GM21360 (cell line): ENCODE results near the gene FAM124A.

ENCODE experiments used
- ATAC-seq: cut with Tn5 transposase; IDR thresholded peaks from one replicate; pipeline ENCODE4 v1.9.1; 2021; ENCODE audit warnings: mild to moderate bottlenecking, moderate library complexity; ENCODE audit not compliant: unreplicated experiment

FAM124A gene

DNA sequence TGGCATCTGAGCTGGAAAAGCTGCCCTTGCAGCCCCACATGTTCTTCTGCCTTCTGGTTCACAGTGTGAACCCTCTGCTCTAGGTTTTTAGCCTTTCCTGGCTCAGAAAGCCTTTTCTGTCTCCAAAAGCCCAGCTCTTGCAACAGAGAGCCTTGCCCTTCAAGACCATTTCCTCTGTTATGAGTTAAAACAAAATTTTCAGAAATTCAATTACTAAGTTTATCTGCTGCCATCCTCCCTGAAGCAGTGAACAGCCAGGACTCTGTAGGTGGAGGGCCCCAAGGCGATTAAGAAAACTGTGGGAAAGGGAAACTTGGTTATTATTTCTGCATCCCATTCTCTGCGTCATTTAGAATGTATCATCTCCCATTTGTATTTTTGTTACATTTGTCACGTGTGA is 18.8 kb downstream of the FAM124A start:
- ATAC-seq = no peak

DNA sequence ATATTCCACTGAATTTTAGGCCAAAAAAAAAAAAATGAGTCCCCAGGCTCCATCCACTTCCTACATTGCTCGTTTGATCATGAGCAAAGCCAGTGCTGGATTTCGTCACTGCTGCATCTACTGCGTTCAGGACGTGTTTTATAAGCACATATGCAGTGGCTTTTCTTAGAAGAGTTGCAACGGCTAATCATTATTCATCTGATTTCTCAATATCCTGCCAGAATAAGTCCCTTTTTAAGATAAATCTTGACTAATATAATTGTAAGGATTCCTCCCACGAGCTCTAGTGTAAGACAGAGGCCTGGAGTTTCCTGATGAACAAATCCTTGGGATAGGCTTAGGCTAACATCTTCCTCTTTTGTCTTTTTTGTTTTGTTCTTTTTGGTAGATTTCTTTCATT is 19.5 kb downstream of the FAM124A start:
- ATAC-seq = no peak

DNA sequence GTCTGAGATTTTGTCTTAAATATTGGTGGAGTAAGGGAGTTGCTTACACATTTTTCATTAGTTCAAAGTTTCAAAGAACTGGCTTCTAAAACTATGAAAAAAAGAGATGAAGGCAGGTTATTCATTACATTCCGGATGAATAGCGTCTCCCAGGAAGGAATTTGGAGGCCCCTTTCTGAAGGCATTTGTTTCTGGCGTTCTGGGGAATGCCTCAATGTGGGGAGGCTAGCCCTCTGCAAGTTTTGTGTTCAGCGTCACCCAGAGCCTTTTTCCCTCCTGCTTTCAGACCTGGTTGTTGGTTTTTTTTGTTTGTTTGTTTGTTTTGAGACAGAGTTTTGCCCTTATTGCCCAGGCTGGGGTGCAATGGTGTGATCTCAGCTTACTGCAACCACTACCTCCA is 21.0 kb downstream of the FAM124A start:
- ATAC-seq = no peak

- ATAC-seq = no peak
These were observed 21.6 kb downstream of the FAM124A start for GRCh38 chr13:51243832-51244231.

GRCh38 chr13:51244637-51245405 is 22.6 kb downstream of the FAM124A start:
- no peak for ATAC-seq

DNA sequence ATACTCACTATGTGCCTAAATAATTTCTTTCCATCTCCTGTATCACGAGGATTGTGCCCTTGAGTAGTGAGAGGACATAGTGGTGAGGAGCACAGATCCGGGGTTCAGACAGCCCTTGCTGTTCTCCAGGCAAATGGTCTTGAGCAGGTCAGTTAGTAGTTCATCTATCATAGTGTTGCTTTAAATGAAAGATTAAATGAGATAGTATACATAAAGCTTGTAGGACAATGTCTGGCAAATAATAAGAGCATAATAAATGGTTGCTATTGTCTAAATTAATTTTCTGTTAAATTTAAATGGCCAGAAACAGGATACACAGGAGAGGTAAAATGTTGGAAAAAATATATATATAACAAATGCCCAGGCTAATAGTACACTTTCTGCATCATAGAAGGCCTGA is 23.4 kb downstream of the FAM124A start:
- no peak for ATAC-seq

DNA sequence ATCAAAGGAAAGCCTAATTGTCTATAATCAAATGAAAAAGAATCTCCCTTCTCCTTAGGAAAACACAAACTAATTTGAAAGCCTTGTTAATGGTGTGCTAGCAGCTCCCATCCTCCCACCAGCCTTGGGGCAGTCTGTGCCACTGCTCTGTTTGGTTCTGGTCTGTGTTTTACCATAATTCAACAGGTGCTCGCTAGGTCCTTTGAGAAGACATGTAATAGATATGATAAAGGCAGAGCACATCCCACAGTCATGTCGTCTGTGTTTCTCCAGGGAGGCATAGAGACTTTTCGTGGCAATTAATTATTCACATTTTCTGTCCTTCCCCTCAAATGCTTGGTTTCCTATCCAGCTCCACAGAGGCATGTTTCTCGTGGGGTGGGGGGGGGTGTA is 23.8 kb downstream of the FAM124A start:
- no peak for ATAC-seq

- ATAC-seq = no peak
These were observed 24.4 kb downstream of the FAM124A start for GRCh38 chr13:51246418-51247277.

- ATAC-seq = no peak
These were observed 27.1 kb downstream of the FAM124A start for GRCh38 chr13:51249255-51249654.

DNA sequence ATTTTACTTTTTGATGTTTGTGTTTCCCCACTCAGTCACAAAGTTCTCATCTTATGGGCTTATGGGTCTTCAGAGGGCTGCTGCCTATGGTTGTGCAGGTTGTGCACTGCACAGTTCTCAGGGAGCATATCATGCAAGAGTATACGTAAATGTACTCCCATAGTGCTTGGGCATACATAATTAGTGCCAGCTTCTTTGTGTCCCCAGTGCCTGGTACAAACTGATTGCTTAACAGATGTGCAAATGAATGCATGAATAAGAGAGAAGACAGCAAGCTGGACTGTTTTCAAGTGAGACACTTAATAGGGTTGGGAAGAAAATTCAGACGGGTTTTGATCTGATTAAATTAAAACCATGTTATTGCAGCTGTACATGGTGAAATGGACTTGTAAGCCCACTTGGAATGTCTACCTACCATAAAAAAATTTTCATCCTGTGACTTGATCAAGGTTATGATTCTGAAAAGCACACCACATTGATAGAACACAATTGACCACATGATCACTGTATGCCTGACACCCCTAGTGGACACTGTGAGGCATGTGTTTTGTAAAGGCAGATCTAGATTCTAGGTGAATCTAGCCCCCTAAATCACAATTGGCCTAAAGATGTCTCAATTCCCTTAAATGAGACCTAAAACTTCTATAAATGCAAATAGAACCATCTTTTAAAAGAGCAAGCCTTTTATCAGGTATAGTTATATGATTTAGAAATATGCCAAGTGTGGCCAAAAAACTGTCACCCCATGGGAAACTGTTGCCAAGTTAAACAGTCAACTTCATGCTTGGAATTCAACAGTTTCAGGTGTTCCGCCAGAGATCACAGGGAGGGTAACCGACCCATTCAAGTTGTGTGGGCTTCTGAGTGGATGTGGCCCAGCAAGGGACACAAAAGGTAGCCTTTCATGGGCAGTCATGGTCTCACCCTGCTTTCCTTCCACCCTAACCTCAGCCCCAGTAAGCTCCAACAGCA is 27.9 kb downstream of the FAM124A start:
- ATAC-seq = no peak

DNA sequence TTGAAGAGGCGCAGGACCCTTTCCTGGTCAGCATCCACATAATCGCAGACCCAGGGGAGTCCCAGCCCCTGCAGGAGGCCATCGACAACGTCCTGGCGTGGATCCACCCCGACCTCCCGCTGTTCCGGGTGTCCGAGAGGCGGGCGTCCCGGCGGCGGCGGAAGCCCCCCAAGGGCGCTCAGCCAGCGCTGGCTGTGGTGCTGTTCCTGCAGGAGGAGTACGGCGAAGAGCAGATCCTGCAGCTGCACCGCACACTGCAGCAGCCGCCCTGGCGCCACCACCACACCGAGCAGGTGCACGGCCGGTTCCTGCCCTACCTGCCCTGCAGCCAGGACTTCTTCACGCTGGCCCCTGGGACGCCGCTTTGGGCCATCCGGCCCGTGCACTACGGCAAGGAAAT is 29.3 kb downstream of the FAM124A start:
- no peak for ATAC-seq

GRCh38 chr13:51252954-51253532 is 30.8 kb downstream of the FAM124A start:
- no peak for ATAC-seq

DNA sequence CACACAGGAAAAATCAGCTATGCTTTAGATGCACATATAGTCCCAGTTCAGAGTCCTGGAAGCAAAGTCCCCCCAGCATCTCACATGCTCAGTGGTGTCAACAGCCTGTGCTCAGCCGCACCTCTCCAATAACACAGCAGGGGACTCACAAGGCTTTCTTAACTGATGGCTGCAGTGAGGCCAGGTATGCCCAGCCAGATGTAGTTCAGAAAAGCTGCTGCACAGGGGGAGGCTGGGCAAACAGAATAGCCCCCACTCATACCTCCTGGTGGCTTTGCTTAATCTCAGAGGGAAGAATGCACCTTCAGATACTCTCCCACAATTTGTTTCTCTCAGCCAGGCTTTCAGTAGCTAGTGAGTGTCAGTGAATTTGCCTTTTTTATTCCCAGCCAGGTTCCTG is 33.4 kb downstream of the FAM124A start:
- ATAC-seq = no peak

DNA sequence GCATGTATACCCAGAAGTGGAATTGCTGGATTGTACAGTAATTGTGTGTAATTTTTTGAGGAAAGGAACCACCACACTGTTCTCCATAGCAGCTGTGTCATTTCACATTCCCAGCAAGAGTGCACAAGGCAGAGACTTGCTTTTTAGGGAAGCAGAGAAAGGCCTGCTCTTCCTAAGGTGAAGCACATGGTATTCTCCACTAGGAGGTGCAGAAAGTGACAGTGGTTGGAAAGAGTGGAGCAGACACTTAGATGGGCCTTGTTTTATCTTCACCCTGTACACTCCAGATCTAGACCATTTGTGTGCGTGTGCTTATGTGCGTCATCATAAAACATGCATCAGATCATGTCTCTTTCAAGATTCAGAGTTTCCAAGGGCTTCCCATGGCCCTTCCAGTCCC is 35.0 kb downstream of the FAM124A start:
- ATAC-seq = no peak

- no peak for ATAC-seq
These were observed 36.7 kb downstream of the FAM124A start for GRCh38 chr13:51258612-51259548.

GRCh38 chr13:51260154-51260553 is 38.0 kb downstream of the FAM124A start:
- no peak for ATAC-seq

- ATAC-seq = no peak
These were observed 39.5 kb downstream of the FAM124A start for GRCh38 chr13:51261610-51262249.

DNA sequence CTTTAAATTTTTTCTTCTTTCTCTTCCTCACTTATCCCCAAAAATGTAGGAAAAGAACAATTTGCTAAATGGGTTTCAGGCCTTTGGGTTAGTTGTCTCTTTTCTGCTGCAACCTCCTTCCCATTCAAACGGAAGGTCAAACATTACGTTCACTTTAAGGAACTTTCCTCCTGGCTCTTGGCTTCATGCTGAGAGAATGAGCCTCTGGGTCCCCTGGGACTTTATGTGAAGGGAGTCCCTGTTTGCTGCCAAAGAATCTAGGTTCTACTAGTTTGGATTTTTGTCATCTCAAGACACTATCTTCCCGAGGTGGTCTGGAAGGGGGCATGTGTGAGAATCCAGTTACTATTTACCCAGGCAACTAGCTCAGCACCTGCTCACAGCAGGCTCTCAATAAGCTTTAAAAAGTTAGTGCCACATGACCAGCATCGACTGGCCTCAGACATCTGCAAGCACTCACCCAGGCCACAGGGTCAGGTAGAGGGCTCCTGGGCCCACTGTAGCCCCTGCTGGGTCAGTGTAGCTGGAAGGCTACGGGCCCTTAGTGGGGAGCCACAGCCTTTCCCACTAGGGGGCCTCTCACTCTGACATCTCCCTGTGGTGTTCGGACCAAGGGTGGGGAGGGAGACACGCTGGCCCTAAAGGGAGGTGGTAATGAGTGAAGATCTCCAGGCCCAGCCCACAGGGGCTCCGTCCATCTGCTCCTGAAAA is 40.5 kb downstream of the FAM124A start:
- no peak for ATAC-seq
